HL-60 (cell line): ENCODE results near the gene ATG10.

Experiments
- CTCF ChIP-seq: IDR thresholded peaks from one replicate; pipeline ENCODE4 v1.5.1; 2011; ENCODE audit warnings: low read length, control low read depth, inconsistent platforms; ENCODE audit not compliant: insufficient read depth
- GABPA ChIP-seq: IDR thresholded peaks from 2 replicates; pipeline ENCODE4 v1.6.1; 2012; ENCODE audit warnings: low read depth
- POLR2AphosphoS5 ChIP-seq: IDR thresholded peaks from 2 replicates; pipeline ENCODE4 v1.6.1; 2012; ENCODE audit warnings: low read depth
- REST ChIP-seq: IDR thresholded peaks from 2 replicates; pipeline ENCODE4 v1.6.1; 2012; ENCODE audit warnings: low read depth; ENCODE audit not compliant: insufficient replicate concordance
- SPI1 ChIP-seq: IDR thresholded peaks from 2 replicates; pipeline ENCODE4 v1.6.1; 2012; ENCODE audit warnings: low read depth, mild to moderate bottlenecking, borderline replicate concordance

- TF ChIP-seq POLR2AphosphoS5 (no peak), CTCF (no peak), REST (no peak), SPI1 (no peak), GABPA (no peak)
Measured at GRCh38 chr5:82222597-82223574, 251.1 kb downstream of the ATG10 start.
